Measurements from ENCODE around the gene FUT4. TPM values are rescaled to one million over a fixed set of nuclear protein-coding genes. Genes with fewer than 3 reads are reported as not detected.
"Not testable (repeated sequence)": the region's sequence is repeated elsewhere in the genome, so short reads cannot be mapped to it uniquely, and the experiment has no call there.

FUT4 gene
- total and polyA plus RNA-seq, 5 donors from 2014 or later: 1.7 to 5.1 (median 2.1) TPM

- not testable (repeated sequence) for DNase-seq; H3K36me3 Mint-ChIP-seq; H3K4me1 ChIP-seq (ENCODE audit: control insufficient read depth, insufficient read depth, low read length, poor library complexity, severe bottlenecking); H3K4me3 Mint-ChIP-seq; H3K9me3 Mint-ChIP-seq; H3K4me1 Mint-ChIP-seq; H3K4me3 ChIP-seq (ENCODE audit: low read depth, low read length); H3K27ac Mint-ChIP-seq; H3K27me3 ChIP-seq (ENCODE audit: control insufficient read depth, insufficient read depth, low read length); H3K27ac ChIP-seq (ENCODE audit: insufficient read depth, low read length, poor library complexity, severe bottlenecking); H3K9me3 ChIP-seq (ENCODE audit: control insufficient read depth in 2 of 2, low read length in 2 of 2); H3K36me3 ChIP-seq (ENCODE audit: control insufficient read depth, insufficient read depth, low read length); ATAC-seq (ENCODE audit: low read depth in 2 of 2)
- peaks cover 11% of the 10 kb centered on the region for H3K27me3 Mint-ChIP-seq
Measured at GRCh38 chr11:94572975-94573374, 29.3 kb downstream of the FUT4 start.

- no peaks in the 10 kb centered on the region for H3K4me1 ChIP-seq (ENCODE audit: control insufficient read depth, insufficient read depth, low read length, poor library complexity, severe bottlenecking)
- no peaks in the 10 kb centered on the region for H3K4me1 Mint-ChIP-seq
- peaks cover 4% of the 10 kb centered on the region for H3K36me3 Mint-ChIP-seq
- no peak overlapping the region for H3K27ac Mint-ChIP-seq
- no peak overlapping the region for H3K27ac ChIP-seq (ENCODE audit: insufficient read depth, low read length, poor library complexity, severe bottlenecking)
- no peak overlapping the region for H3K4me3 Mint-ChIP-seq
- peaks cover 0 to 1% (median 0%) of the 10 kb centered on the region in 7 donors for H3K9me3 Mint-ChIP-seq
- peaks cover 11% of the 10 kb centered on the region for H3K27me3 Mint-ChIP-seq
- H3K27me3 ChIP-seq (ENCODE audit: control insufficient read depth, insufficient read depth, low read length): no peaks in the 10 kb centered on the region
- H3K4me3 ChIP-seq (ENCODE audit: low read depth, low read length): no peak overlapping the region
- no peaks in the 10 kb centered on the region for H3K9me3 ChIP-seq (ENCODE audit: control insufficient read depth in 2 of 2, low read length in 2 of 2)
- H3K36me3 ChIP-seq (ENCODE audit: control insufficient read depth, insufficient read depth, low read length): no peaks in the 10 kb centered on the region
- no peak for ATAC-seq (ENCODE audit: low read depth in 2 of 2)
- DNase-seq: no peak
Measured at GRCh38 chr11:94574193-94574961, 30.7 kb downstream of the FUT4 start.

GRCh38 chr11:94576306-94576705 is 32.6 kb downstream of the FUT4 start:
- H3K27ac ChIP-seq (ENCODE audit: insufficient read depth, low read length, poor library complexity, severe bottlenecking): no peak overlapping the region
- ATAC-seq (ENCODE audit: low read depth in 2 of 2): no peak
- H3K4me3 ChIP-seq (ENCODE audit: low read depth, low read length): no peak overlapping the region
- Mint-ChIP-seq H3K9me3 (peaks cover 0 to 1% (median 0%) of the 10 kb centered on the region in 7 donors), H3K36me3 (peaks cover 4% of the 10 kb centered on the region), H3K4me3 (no peak overlapping the region), H3K27ac (peak overlapping the region in 1 of 3 donors; percentile 63), H3K27me3 (peaks cover 11% of the 10 kb centered on the region), H3K4me1 (no peaks in the 10 kb centered on the region)
- no peaks in the 10 kb centered on the region for H3K9me3 ChIP-seq (ENCODE audit: control insufficient read depth in 2 of 2, low read length in 2 of 2)
- H3K4me1 ChIP-seq (ENCODE audit: control insufficient read depth, insufficient read depth, low read length, poor library complexity, severe bottlenecking): no peaks in the 10 kb centered on the region
- no peak for DNase-seq
- no peaks in the 10 kb centered on the region for H3K27me3 ChIP-seq (ENCODE audit: control insufficient read depth, insufficient read depth, low read length)
- no peaks in the 10 kb centered on the region for H3K36me3 ChIP-seq (ENCODE audit: control insufficient read depth, insufficient read depth, low read length)

GRCh38 chr11:94577841-94578240 is 34.1 kb downstream of the FUT4 start:
- H3K4me3 Mint-ChIP-seq: no peak overlapping the region
- H3K9me3 Mint-ChIP-seq: peaks cover 0 to under 1% (median 0%) of the 10 kb centered on the region in 7 donors
- DNase-seq (no peak), ATAC-seq (ENCODE audit: low read depth in 2 of 2) (no peak)
- no peaks in the 10 kb centered on the region for H3K4me1 Mint-ChIP-seq
- H3K9me3 ChIP-seq (ENCODE audit: control insufficient read depth in 2 of 2, low read length in 2 of 2): no peaks in the 10 kb centered on the region
- H3K27ac ChIP-seq (ENCODE audit: insufficient read depth, low read length, poor library complexity, severe bottlenecking): no peak overlapping the region
- no peaks in the 10 kb centered on the region for H3K4me1 ChIP-seq (ENCODE audit: control insufficient read depth, insufficient read depth, low read length, poor library complexity, severe bottlenecking)
- H3K27me3 ChIP-seq (ENCODE audit: control insufficient read depth, insufficient read depth, low read length): no peaks in the 10 kb centered on the region
- peaks cover 11% of the 10 kb centered on the region for H3K27me3 Mint-ChIP-seq
- H3K36me3 Mint-ChIP-seq: peaks cover 2% of the 10 kb centered on the region
- H3K27ac Mint-ChIP-seq: no peak overlapping the region
- H3K4me3 ChIP-seq (ENCODE audit: low read depth, low read length): no peak overlapping the region
- H3K36me3 ChIP-seq (ENCODE audit: control insufficient read depth, insufficient read depth, low read length): no peaks in the 10 kb centered on the region

GRCh38 chr11:94581926-94582325 is 38.2 kb downstream of the FUT4 start:
- H3K4me1 ChIP-seq (ENCODE audit: control insufficient read depth, insufficient read depth, low read length, poor library complexity, severe bottlenecking): no peaks in the 10 kb centered on the region
- H3K4me1 Mint-ChIP-seq: no peaks in the 10 kb centered on the region
- no peak overlapping the region for H3K27ac Mint-ChIP-seq
- no peak overlapping the region for H3K27ac ChIP-seq (ENCODE audit: insufficient read depth, low read length, poor library complexity, severe bottlenecking)
- H3K36me3 Mint-ChIP-seq: peaks cover 3% of the 10 kb centered on the region
- H3K9me3 ChIP-seq (ENCODE audit: control insufficient read depth in 2 of 2, low read length in 2 of 2): no peaks in the 10 kb centered on the region
- no peak for DNase-seq
- H3K4me3 ChIP-seq (ENCODE audit: low read depth, low read length): no peak overlapping the region
- ATAC-seq (ENCODE audit: low read depth in 2 of 2): no peak
- no peaks in the 10 kb centered on the region for H3K9me3 Mint-ChIP-seq
- no peaks in the 10 kb centered on the region for H3K36me3 ChIP-seq (ENCODE audit: control insufficient read depth, insufficient read depth, low read length)
- H3K27me3 ChIP-seq (ENCODE audit: control insufficient read depth, insufficient read depth, low read length): no peaks in the 10 kb centered on the region
- no peak overlapping the region for H3K4me3 Mint-ChIP-seq
- no peaks in the 10 kb centered on the region for H3K27me3 Mint-ChIP-seq

GRCh38 chr11:94583213-94583865 is 39.6 kb downstream of the FUT4 start:
- DNase-seq: no peak
- H3K4me3 Mint-ChIP-seq: no peak overlapping the region
- Histone ChIP-seq H3K27ac (ENCODE audit: insufficient read depth, low read length, poor library complexity, severe bottlenecking) (no peak overlapping the region), H3K27me3 (ENCODE audit: control insufficient read depth, insufficient read depth, low read length) (no peaks in the 10 kb centered on the region), H3K36me3 (ENCODE audit: control insufficient read depth, insufficient read depth, low read length) (no peaks in the 10 kb centered on the region), H3K4me1 (ENCODE audit: control insufficient read depth, insufficient read depth, low read length, poor library complexity, severe bottlenecking) (no peaks in the 10 kb centered on the region), H3K9me3 (ENCODE audit: control insufficient read depth in 2 of 2, low read length in 2 of 2) (no peaks in the 10 kb centered on the region), H3K4me3 (ENCODE audit: low read depth, low read length) (no peak overlapping the region)
- ATAC-seq (ENCODE audit: low read depth in 2 of 2): no peak
- H3K27me3 Mint-ChIP-seq: no peaks in the 10 kb centered on the region
- no peaks in the 10 kb centered on the region for H3K9me3 Mint-ChIP-seq
- peaks cover 3% of the 10 kb centered on the region for H3K36me3 Mint-ChIP-seq
- no peaks in the 10 kb centered on the region for H3K4me1 Mint-ChIP-seq
- no peak overlapping the region for H3K27ac Mint-ChIP-seq

GRCh38 chr11:94583866-94584500 is 40.3 kb downstream of the FUT4 start:
- Histone ChIP-seq H3K4me1 (ENCODE audit: control insufficient read depth, insufficient read depth, low read length, poor library complexity, severe bottlenecking) (no peaks in the 10 kb centered on the region), H3K27ac (ENCODE audit: insufficient read depth, low read length, poor library complexity, severe bottlenecking) (no peak overlapping the region), H3K27me3 (ENCODE audit: control insufficient read depth, insufficient read depth, low read length) (no peaks in the 10 kb centered on the region), H3K4me3 (ENCODE audit: low read depth, low read length) (no peak overlapping the region), H3K9me3 (ENCODE audit: control insufficient read depth in 2 of 2, low read length in 2 of 2) (no peaks in the 10 kb centered on the region), H3K36me3 (ENCODE audit: control insufficient read depth, insufficient read depth, low read length) (no peaks in the 10 kb centered on the region)
- ATAC-seq (ENCODE audit: low read depth in 2 of 2): peak in 1 of 2 donors; percentile 40
- Mint-ChIP-seq H3K27ac (no peak overlapping the region), H3K27me3 (no peaks in the 10 kb centered on the region), H3K4me3 (no peak overlapping the region), H3K9me3 (no peaks in the 10 kb centered on the region), H3K36me3 (peaks cover 3% of the 10 kb centered on the region), H3K4me1 (no peaks in the 10 kb centered on the region)
- no peak for DNase-seq
